ENCODE results near the gene PIEZO2.
"Not testable (repeated sequence)": the region's sequence is repeated elsewhere in the genome, so short reads cannot be mapped to it uniquely, and the experiment has no call there.

PIEZO2 gene

DNA sequence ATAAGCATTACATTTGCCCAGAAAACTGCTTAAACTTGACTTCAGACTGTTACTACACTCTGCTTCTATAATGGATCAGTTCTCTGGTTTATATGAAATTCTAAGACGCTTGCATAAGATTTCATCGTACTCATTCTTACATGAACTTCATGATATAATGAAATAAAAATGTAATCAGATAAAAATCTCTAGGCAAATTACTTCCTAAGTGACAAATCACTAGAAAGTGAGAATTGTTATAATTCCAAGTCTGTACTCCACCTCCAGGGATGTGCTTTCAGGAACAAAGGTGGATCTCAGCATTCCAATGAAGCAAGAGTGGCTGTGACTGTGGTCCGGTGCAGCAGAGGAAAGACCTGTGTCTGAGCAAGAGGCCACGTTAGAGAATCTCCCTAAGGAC lies 226.2 kb downstream of the PIEZO2 start:
- no peak for DNase-seq

DNA sequence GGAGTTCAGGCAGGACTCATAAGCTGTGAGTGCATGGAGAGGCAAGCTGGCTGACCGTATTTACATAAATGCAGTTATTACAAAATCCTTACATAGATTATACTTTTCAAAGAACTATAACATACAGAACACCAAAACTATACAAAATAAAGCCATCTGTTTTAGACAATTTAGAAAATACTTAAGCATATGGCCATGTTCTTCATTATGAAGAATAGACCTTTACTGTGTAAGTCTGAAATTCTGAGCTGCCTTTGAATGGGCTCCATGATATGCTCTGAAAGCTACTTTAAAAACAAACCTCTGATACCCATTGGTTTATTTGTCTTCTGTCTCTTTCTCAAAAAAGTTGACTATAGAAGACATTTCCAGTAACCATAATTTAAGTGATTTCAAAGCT lies 226.7 kb downstream of the PIEZO2 start:
- DNase-seq: not testable (repeated sequence)

- DNase-seq: not testable (repeated sequence)
These were observed 229.1 kb downstream of the PIEZO2 start for GRCh38 chr18:10920309-10920708.

GRCh38 chr18:10919851-10920250 lies 229.5 kb downstream of the PIEZO2 start:
- no peak for DNase-seq

GRCh38 chr18:10916865-10917264 lies 232.5 kb downstream of the PIEZO2 start:
- no peak for DNase-seq

DNA sequence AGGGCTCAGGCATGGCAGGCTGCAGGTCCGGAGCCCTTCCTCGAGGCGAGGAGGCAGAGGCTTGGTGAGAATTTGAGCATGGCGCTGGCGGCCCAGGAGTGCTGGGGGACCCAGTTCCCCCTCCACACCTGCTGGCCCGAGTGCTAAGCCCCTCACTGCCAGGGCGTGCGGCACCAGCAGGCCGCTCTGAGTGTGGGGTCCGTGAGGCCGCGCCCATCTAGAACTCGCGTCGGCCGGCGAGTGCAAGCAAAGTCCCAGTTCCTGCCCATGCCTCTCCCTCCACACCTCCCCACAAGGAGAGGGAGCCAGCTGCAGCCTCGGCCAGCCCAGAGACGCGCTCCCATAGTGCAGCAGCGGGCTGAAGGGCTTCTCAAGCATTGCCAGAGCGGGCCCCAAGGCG lies 233.0 kb downstream of the PIEZO2 start:
- no peak for DNase-seq

- DNase-seq: not testable (repeated sequence)
These were observed 233.6 kb downstream of the PIEZO2 start for GRCh38 chr18:10915748-10916147.

- DNase-seq: not testable (repeated sequence)
These were observed 234.8 kb downstream of the PIEZO2 start for GRCh38 chr18:10914610-10915009.

DNA sequence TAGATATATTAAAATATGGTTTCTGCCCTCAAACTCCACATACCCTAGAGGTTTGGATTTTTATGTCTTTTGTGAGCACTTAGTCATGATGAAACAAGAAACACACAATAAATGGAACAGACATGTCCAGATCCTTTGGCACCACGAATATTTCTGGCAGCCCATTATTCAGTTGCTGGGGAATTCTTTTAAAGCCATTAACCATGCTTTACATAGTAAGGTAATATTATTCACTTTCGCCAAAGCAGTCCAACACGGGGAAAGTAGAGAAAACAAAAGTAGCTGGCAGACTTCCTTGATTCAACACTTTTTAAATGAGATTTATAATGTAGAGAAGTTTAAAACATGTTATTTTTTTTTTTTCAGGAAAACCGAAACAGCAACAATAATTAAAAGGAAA lies 235.4 kb downstream of the PIEZO2 start:
- no peak for DNase-seq

- DNase-seq: no peak
These were observed 236.4 kb downstream of the PIEZO2 start for GRCh38 chr18:10912790-10913545.

GRCh38 chr18:10909724-10910123 lies 239.6 kb downstream of the PIEZO2 start:
- DNase-seq: no peak

DNA sequence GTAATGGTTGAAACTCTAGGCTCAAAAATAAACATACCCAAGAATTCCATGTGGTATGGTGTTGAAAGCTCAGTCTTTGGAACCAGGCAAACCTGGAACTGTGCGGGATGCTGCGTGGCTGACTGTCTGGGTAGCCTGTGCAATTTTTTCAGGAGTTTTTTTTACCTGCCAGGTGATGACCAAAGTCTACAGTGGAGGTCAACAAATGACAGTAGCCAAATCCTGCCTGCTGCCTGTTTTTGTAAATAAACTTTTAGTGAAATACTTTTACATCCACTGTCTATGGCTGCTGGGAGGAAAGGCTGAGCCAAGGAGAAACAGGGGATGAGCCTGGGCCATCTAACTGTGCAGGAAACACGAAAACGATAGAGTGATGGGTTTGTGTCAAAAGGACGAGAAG lies 240.6 kb downstream of the PIEZO2 start:
- DNase-seq: no peak

- no peak for DNase-seq
These were observed 241.6 kb downstream of the PIEZO2 start for GRCh38 chr18:10907749-10908148.

DNA sequence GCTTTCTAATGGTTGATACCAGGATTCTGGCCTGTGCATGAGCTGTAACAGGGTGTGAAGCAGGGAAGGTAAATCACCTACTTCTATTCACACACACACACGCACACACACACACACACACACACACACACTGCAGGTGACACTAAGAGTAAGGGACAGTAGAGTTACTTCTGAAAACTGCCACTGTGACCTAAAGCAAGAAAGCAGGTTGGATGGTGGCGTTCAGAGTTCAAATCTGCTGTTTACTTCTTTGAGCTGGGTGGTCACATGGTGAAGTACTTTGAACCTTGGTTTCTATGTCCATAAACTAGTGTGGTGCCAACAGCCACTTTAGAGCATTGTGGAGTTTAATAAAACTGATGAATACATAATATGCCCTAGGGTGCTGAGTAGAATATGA lies 248.0 kb downstream of the PIEZO2 start:
- no peak for DNase-seq

DNA sequence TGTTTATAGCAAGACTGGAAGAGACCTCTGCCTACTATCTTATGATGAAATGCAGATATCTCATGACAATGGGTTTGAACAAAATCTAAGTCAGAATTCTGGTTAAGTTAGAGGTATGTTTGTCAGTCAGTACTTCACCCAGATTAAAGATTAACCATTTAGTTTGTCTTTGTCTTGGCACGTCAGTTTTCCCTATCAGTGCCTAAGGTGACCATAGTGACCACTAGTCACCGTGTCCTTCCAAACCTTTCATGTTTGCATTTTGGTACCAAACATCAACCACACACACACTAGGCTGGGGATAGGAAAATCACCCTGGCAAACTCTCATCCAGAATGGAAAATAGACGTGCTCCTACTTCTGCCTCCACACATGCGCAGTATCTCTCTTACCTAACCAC lies 248.9 kb downstream of the PIEZO2 start:
- no peak for DNase-seq

- DNase-seq: no peak
These were observed 249.9 kb downstream of the PIEZO2 start for GRCh38 chr18:10899481-10899880.

DNA sequence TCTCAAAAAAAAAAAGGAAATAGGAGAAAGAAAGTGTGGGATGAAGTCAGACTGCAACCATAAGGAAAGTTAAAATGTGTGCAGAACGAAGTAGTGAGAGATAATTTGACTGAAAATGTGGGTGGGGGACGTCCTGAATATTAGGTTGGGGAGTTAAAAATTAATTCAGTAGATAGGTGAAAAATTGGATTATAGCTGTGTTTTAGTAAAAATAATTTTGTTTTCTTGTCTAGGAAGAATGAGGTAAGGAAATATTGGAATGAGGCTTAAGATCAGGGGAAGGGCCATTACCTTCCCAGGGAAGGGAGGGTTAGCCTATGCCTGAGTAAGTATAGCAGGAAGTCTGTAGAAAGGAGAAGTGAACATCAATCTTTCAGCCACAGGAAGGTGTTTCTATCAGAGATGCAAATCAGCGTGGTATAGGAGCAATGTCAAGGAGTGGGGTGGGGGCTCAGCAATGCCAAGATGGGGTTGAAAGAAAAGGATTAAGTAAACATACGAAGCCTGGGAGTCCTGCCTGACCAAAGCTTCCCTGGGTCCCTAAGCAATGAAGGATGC lies 250.9 kb downstream of the PIEZO2 start:
- DNase-seq: no peak

DNA sequence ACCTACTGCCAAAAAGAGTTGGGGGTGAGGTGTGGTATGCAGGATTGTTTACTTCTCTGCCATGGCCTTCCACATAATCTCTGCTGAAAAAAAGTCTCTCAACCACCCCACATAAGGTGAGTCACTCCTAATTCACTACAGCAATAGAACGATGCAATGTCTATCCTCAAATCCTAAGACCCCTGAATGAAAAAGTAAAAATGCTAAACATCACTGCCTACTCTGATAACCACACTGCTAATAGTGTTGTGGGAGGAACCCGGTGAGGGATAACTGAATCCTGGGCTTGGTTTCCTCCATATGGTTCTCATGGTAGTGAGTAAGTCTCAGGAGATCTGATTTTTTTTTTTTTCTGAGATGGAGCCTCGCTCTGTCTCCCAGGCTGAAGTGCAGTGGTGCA lies 252.5 kb downstream of the PIEZO2 start:
- no peak for DNase-seq

GRCh38 chr18:10895976-10896375 lies 253.4 kb downstream of the PIEZO2 start:
- DNase-seq: no peak

DNA sequence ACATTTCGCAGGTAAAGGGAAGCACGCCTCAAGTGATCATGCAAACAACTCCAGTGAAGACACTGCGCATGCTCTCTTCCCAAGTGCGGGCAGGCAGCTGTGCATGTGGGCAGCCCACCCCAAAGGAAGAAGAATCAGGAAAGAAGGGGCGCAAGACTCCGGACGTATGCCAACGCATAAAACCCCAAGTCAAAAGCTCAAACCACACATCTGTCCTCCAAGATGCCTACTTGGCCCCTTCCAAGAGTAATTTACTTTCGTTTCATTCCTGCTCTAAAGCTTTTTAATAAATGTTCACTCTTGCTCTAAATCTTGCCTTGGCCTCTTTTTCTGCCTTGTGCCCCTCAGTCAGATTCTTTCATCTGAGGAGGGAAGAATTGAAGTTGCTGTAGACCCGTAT lies 254.9 kb downstream of the PIEZO2 start:
- no peak for DNase-seq

- DNase-seq: no peak
These were observed 255.6 kb downstream of the PIEZO2 start for GRCh38 chr18:10893761-10894160.

DNA sequence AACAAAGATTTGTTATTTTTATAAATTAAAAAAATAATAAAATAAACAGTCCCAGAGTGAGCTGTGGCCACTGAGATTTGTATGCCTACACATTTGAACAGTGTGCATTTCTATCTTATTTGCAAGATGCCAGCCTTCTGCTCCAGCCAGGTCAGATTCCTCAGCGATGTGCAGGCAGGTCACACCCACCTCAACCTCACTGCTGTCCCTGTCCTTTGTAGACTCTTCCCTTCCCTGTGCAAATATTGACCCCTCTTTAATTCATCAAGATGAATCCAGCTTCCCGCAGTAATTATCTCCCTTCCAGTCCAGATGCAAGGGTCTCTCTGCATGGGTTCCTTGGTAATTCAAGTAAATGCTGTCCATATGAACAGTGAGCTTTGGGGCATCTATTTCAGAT lies 256.2 kb downstream of the PIEZO2 start:
- no peak for DNase-seq

GRCh38 chr18:10892786-10893185 lies 256.6 kb downstream of the PIEZO2 start:
- no peak for DNase-seq

DNA sequence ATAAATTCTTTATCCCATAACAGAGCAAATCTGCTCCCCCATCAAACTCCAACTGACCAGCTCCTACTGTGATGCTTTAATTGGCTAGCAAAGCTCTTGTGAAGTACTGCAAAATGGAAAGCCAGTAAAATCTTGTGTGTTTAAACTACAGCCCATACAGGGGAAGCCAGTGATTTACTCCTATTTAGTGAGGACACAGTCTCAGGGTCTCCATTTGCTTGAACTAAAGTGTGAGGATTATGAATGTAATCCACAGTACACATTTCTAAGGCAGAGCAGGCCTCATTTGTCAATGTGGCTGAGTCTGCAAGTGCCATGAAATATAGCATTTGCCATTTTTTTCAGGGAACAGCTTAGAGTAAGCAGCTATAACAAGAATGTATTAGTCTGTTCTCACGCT lies 259.3 kb downstream of the PIEZO2 start:
- no peak for DNase-seq

GRCh38 chr18:10878703-10879102 lies 270.7 kb downstream of the PIEZO2 start:
- no peak for DNase-seq
